H9 (cell line): ENCODE results near the gene IGF2R. TPM values are rescaled to one million over a fixed set of nuclear protein-coding genes. Genes with fewer than 3 reads are reported as not detected.

ENCODE experiments used
- DNase-seq: peaks from one replicate; pipeline ENCODE4 v3.0.0-alpha.2; 2017
- H2AFZ ChIP-seq: one replicate; pipeline ENCODE4 v1.6.1; 2013; ENCODE audit warnings: mild to moderate bottlenecking, low read length, control low read depth, moderate library complexity
- H2AK5ac ChIP-seq: 2 replicates; pipeline ENCODE4 v1.6.1; 2013; ENCODE audit warnings: low read length, control low read depth, mixed read lengths; ENCODE audit not compliant: insufficient read length
- H2BK120ac ChIP-seq: one replicate; pipeline ENCODE4 v1.6.1; 2013; ENCODE audit warnings: low read depth, mild to moderate bottlenecking, low read length, control low read depth, inconsistent platforms; ENCODE audit not compliant: poor library complexity, severe bottlenecking
- H2BK12ac ChIP-seq: 2 replicates; pipeline ENCODE4 v1.6.1; 2013; ENCODE audit warnings: low read length, control low read depth, mixed read lengths, low read depth; ENCODE audit not compliant: insufficient read length
- H2BK15ac ChIP-seq: 2 replicates; pipeline ENCODE4 v1.6.1; 2013; ENCODE audit warnings: low read depth, low read length, control low read depth
- H2BK20ac ChIP-seq: one replicate; pipeline ENCODE4 v1.6.1; 2013; ENCODE audit warnings: low read depth, mild to moderate bottlenecking, low read length, control low read depth, inconsistent platforms; ENCODE audit not compliant: poor library complexity, severe bottlenecking
- H2BK5ac ChIP-seq: 2 replicates; pipeline ENCODE4 v1.6.1; 2013; ENCODE audit warnings: low read length, control low read depth, mixed read lengths; ENCODE audit not compliant: insufficient read length
- H3K14ac ChIP-seq: 2 replicates; pipeline ENCODE4 v1.6.1; 2013; ENCODE audit warnings: low read length, control low read depth; ENCODE audit not compliant: insufficient read depth
- H3K18ac ChIP-seq: 2 replicates; pipeline ENCODE4 v1.6.1; 2013; ENCODE audit warnings: low read depth, mild to moderate bottlenecking, mixed read lengths, low read length, control low read depth; ENCODE audit not compliant: insufficient read length
- H3K23ac ChIP-seq: 2 replicates; pipeline ENCODE4 v1.6.1; 2013; ENCODE audit warnings: low read length, control low read depth, mixed read lengths, low read depth; ENCODE audit not compliant: insufficient read length
- H3K23me2 ChIP-seq: 2 replicates; pipeline ENCODE4 v1.6.1; 2013; ENCODE audit warnings: low read depth, mild to moderate bottlenecking, mixed read lengths, low read length, control low read depth; ENCODE audit not compliant: insufficient read length, poor library complexity, severe bottlenecking
- H3K27ac ChIP-seq: 2 replicates; pipeline ENCODE4 v1.5.1; 2013; ENCODE audit warnings: low read length, control low read depth, mixed read lengths, low read depth; ENCODE audit not compliant: insufficient read length
- H3K27me3 ChIP-seq: 2 replicates; pipeline ENCODE4 v1.6.1; 2013; ENCODE audit warnings: low read length, control low read depth, inconsistent platforms; ENCODE audit not compliant: insufficient read depth
- H3K4ac ChIP-seq: 2 replicates; pipeline ENCODE4 v1.6.1; 2013; ENCODE audit warnings: low read depth, mild to moderate bottlenecking, control low read depth, inconsistent platforms, low read length, moderate library complexity
- H3K4me1 ChIP-seq: 2 replicates; pipeline ENCODE4 v1.6.1; 2013; ENCODE audit warnings: low read length, control low read depth, inconsistent platforms; ENCODE audit not compliant: insufficient read depth
- H3K4me2 ChIP-seq: 2 replicates; pipeline ENCODE4 v1.6.1; 2013; ENCODE audit warnings: low read length, control low read depth, mixed read lengths; ENCODE audit not compliant: insufficient read length, insufficient read depth
- H3K56ac ChIP-seq: 2 replicates; pipeline ENCODE4 v1.6.1; 2013; ENCODE audit warnings: low read depth, mild to moderate bottlenecking, mixed read lengths, low read length, control low read depth; ENCODE audit not compliant: insufficient read length
- H3K79me1 ChIP-seq: 2 replicates; pipeline ENCODE4 v1.6.1; 2013; ENCODE audit warnings: low read depth, mild to moderate bottlenecking, moderate library complexity, low read length, control low read depth, inconsistent platforms; ENCODE audit not compliant: insufficient read depth, poor library complexity, severe bottlenecking
- H3K79me2 ChIP-seq: 2 replicates; pipeline ENCODE4 v1.6.1; 2013; ENCODE audit warnings: low read length, control low read depth, inconsistent platforms; ENCODE audit not compliant: insufficient read depth
- H3K9ac ChIP-seq: 2 replicates; pipeline ENCODE4 v1.6.1; 2013; ENCODE audit warnings: low read length, control low read depth, mixed read lengths; ENCODE audit not compliant: insufficient read length; ENCODE audit errors: extremely low read depth
- H3K9me3 ChIP-seq: one replicate; pipeline ENCODE4 v1.6.1; 2013; ENCODE audit warnings: low read depth, low read length, inconsistent platforms; ENCODE audit not compliant: control insufficient read depth
- H3T11ph ChIP-seq: one replicate; pipeline ENCODE4 v1.6.1; 2013; ENCODE audit warnings: mild to moderate bottlenecking, low read length, control low read depth, inconsistent platforms
- H4K20me1 ChIP-seq: one replicate; pipeline ENCODE4 v1.6.1; 2013; ENCODE audit not compliant: control insufficient read depth, insufficient read length, insufficient read depth
- H4K5ac ChIP-seq: 2 replicates; pipeline ENCODE4 v1.6.1; 2013; ENCODE audit warnings: low read depth, mild to moderate bottlenecking, mixed read lengths, low read length, control low read depth; ENCODE audit not compliant: insufficient read length
- H4K8ac ChIP-seq: replicated peaks from 2 replicates; pipeline ENCODE4 v1.6.1; 2013; ENCODE audit warnings: low read length, control low read depth, mixed read lengths, low read depth; ENCODE audit not compliant: insufficient read length
- H4K91ac ChIP-seq: 2 replicates; pipeline ENCODE4 v1.6.1; 2013; ENCODE audit warnings: low read depth, mild to moderate bottlenecking, moderate library complexity, mixed read lengths, low read length, control low read depth; ENCODE audit not compliant: insufficient read length
- H3K27ac Mint-ChIP-seq, 3 experiments: 2 replicates in 2 of 3; 3 replicates in 1 of 3; pipeline ENCODE4 v1.8.0; 2020 to 2021; ENCODE audit warnings: mixed read lengths in 3 of 3, mild to moderate bottlenecking in 1 of 3, moderate library complexity in 1 of 3
- H3K27me3 Mint-ChIP-seq: 2 replicates; pipeline ENCODE4 v1.8.0; 2021; ENCODE audit warnings: low read depth, mild to moderate bottlenecking, moderate library complexity, mixed read lengths
- H3K36me3 Mint-ChIP-seq, 3 experiments: 2 replicates in 2 of 3; 3 replicates in 1 of 3; pipeline ENCODE4 v1.8.0; 2020 to 2021; ENCODE audit warnings: low read depth in 3 of 3, mixed read lengths in 3 of 3; ENCODE audit not compliant: insufficient read depth in 1 of 3
- H3K4me1 Mint-ChIP-seq, 2 experiments: 2 replicates each; pipeline ENCODE4 v1.8.0; 2020; ENCODE audit warnings: mixed read lengths in 2 of 2
- H3K4me3 Mint-ChIP-seq, 2 experiments: 2 replicates in 1 of 2; 3 replicates in 1 of 2; pipeline ENCODE4 v1.8.0; 2020 to 2021; ENCODE audit warnings: mild to moderate bottlenecking in 2 of 2, mixed read lengths in 2 of 2, moderate library complexity in 1 of 2
- H3K9me3 Mint-ChIP-seq, 2 experiments: 2 replicates in 1 of 2; 3 replicates in 1 of 2; pipeline ENCODE4 v1.8.0; 2020; ENCODE audit warnings: mild to moderate bottlenecking in 2 of 2, mixed read lengths in 2 of 2, moderate library complexity in 1 of 2
- WGBS: extraction: QIAGEN DNeasy Blood & Tissue Kit; methylation state at CpG from one replicate; pipeline ENCODE4 v1.1.7; 2013; ENCODE audit warnings: missing lambda C conversion rate, low lambda C conversion rate, mixed read lengths; ENCODE audit not compliant: insufficient read length; ENCODE audit errors: extremely low coverage; 5-methylcytosine and 5-hydroxymethylcytosine counted together
- total RNA-seq: library from RNA; stranded (reverse); gene quantifications from 2 replicates; pipeline ENCODE4 v1.2.1, GENCODE V29; 2021
- TF ChIP-seq, protein P1 (sequence below): fragments of 200-600 bp; sonication (generic); conservative IDR thresholded peaks from 3 replicates; pipeline ENCODE4 v1.8.0; 2021; ENCODE audit warnings: antibody characterized with exemption, mild to moderate bottlenecking

The IGF2R gene
- total RNA-seq, 1 experiment from 2014 or later: 66.7 TPM

DNA sequence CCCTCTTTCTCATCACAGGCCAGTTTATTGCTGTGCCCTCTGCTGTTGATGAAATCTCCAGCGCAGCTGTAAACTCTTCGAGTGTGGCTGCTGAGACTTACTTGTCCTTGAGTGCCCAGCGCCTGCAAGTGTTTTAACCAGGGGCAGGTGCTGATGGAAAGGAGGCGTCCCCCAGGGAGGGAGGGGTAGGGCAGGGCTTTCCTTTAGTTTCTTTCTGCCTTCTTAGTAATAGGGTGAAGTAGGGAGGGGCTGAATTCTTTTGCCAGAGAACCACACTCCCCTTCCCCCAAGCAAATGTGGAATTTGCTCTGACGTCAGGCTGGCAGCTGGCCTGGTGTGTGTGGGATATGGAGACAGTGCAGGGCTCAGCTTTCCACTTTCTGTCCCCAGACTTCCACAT lies 61.2 kb downstream of the IGF2R start:
- Histone ChIP-seq H3K4me2 (no peak overlapping the region), H3K79me1 (no peaks in the 10 kb centered on the region), H3T11ph (no peak overlapping the region), H3K79me2 (no peaks in the 10 kb centered on the region), H2AK5ac (no peak overlapping the region), H2BK12ac (no peak overlapping the region), H2AFZ (no peak overlapping the region), H4K5ac (no peak overlapping the region), H2BK20ac (no peak overlapping the region), H3K14ac (no peak overlapping the region), H3K23me2 (no peaks in the 10 kb centered on the region), H3K4ac (no peak overlapping the region), H2BK15ac (no peak overlapping the region), H3K9me3 (no peaks in the 10 kb centered on the region), H3K4me1 (no peaks in the 10 kb centered on the region), H2BK120ac (no peak overlapping the region), H3K23ac (no peak overlapping the region), H4K91ac (no peak overlapping the region), H2BK5ac (no peak overlapping the region), H3K9ac (no peak overlapping the region), H3K27me3 (no peaks in the 10 kb centered on the region), H3K56ac (no peak overlapping the region), H4K8ac (no peak overlapping the region), H3K18ac (no peak overlapping the region), H4K20me1 (no peaks in the 10 kb centered on the region), H3K27ac (no peak overlapping the region)
- Mint-ChIP-seq H3K27me3 (no peaks in the 10 kb centered on the region), H3K36me3 (peaks cover 37 to 86% (median 81%) of the 10 kb centered on the region in 3 experiments; a peak in 6 of 7 replicates), H3K9me3 (no peaks in the 10 kb centered on the region), H3K27ac (peak overlapping the region; percentile 16 to 94 (median 77); a peak in 5 of 7 replicates), H3K4me1 (peaks cover 0 to 8% of the 10 kb centered on the region in 2 experiments; a peak in 2 of 4 replicates), H3K4me3 (no peak overlapping the region)
- WGBS: no CpG with 5 or more reads among the region's 5 CpGs
- TF ChIP-seq, protein P1, sequence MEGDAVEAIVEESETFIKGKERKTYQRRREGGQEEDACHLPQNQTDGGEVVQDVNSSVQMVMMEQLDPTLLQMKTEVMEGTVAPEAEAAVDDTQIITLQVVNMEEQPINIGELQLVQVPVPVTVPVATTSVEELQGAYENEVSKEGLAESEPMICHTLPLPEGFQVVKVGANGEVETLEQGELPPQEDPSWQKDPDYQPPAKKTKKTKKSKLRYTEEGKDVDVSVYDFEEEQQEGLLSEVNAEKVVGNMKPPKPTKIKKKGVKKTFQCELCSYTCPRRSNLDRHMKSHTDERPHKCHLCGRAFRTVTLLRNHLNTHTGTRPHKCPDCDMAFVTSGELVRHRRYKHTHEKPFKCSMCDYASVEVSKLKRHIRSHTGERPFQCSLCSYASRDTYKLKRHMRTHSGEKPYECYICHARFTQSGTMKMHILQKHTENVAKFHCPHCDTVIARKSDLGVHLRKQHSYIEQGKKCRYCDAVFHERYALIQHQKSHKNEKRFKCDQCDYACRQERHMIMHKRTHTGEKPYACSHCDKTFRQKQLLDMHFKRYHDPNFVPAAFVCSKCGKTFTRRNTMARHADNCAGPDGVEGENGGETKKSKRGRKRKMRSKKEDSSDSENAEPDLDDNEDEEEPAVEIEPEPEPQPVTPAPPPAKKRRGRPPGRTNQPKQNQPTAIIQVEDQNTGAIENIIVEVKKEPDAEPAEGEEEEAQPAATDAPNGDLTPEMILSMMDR: no peak
- DNase-seq: no peak
